OCI-LY7 (cell line): ENCODE results near the gene CEACAM20. TPM values are rescaled to one million over a fixed set of nuclear protein-coding genes. Genes with fewer than 3 reads are reported as not detected.

ENCODE experiments used
- BruUV-seq: library from RNA; stranded (reverse); fragments of 400-500 nt; replicated peaks from 2 replicates; lab custom pipeline; 2021; lab: Mats Ljungman, UMichigan
- CTCF ChIA-PET: fragments of 300-600 bp; sonication (Branson Sonifier 250); formaldehyde crosslinking; loops from one replicate; lab custom pipeline; 2022; ENCODE audit warnings: antibody characterized with exemption; ENCODE audit not compliant: unreplicated experiment; lab: Charles Lee
- POLR2A ChIA-PET: fragments of 300-600 bp; sonication (Branson Sonifier 250); formaldehyde crosslinking; loops from one replicate; lab custom pipeline; 2022; ENCODE audit warnings: antibody characterized with exemption; lab: Charles Lee
- DNase-seq: peaks from one replicate; pipeline ENCODE4 v3.0.0-alpha.2; 2015; ENCODE audit warnings: low spot score
- H2AFZ ChIP-seq: fragments of 200-600 bp; sonication (generic), shearing (Covaris generic); 2 replicates; pipeline ENCODE4 v1.6.1; 2014; ENCODE audit warnings: mild to moderate bottlenecking, antibody characterized with exemption, low read length, moderate library complexity
- H3K27ac ChIP-seq: fragments of 200-600 bp; sonication (generic); 2 replicates; pipeline ENCODE4 v1.5.1; 2014; ENCODE audit warnings: mixed run types, low read depth, mild to moderate bottlenecking, moderate library complexity, low read length, inconsistent platforms; ENCODE audit not compliant: poor library complexity, severe bottlenecking
- H3K36me3 ChIP-seq: fragments of 200-600 bp; sonication (generic); 2 replicates; pipeline ENCODE4 v1.6.1; 2014; ENCODE audit warnings: mild to moderate bottlenecking, antibody characterized with exemption, low read length, moderate library complexity, mixed read lengths; ENCODE audit not compliant: insufficient read depth
- H3K4me1 ChIP-seq: fragments of 200-600 bp; sonication (generic); 2 replicates; pipeline ENCODE4 v1.5.1; 2014; ENCODE audit warnings: mild to moderate bottlenecking, low read length; ENCODE audit not compliant: insufficient read depth, poor library complexity, severe bottlenecking
- H3K4me2 ChIP-seq: fragments of 200-600 bp; sonication (generic); 2 replicates; pipeline ENCODE4 v1.6.1; 2014; ENCODE audit warnings: mild to moderate bottlenecking, low read length
- H3K4me3 ChIP-seq: fragments of 200-600 bp; sonication (generic); 2 replicates; pipeline ENCODE4 v1.5.1; 2014; ENCODE audit warnings: mild to moderate bottlenecking, low read depth, low read length; ENCODE audit not compliant: poor library complexity, severe bottlenecking
- H3K79me2 ChIP-seq: fragments of 200-600 bp; sonication (generic); 2 replicates; pipeline ENCODE4 v1.6.1; 2016; ENCODE audit warnings: low read depth, mild to moderate bottlenecking, low read length, moderate library complexity, mixed read lengths; ENCODE audit not compliant: insufficient read depth
- H3K9me2 ChIP-seq: fragments of 200-600 bp; sonication (generic); 2 replicates; pipeline ENCODE4 v1.6.1; 2016; ENCODE audit warnings: mild to moderate bottlenecking, low read length, mixed read lengths; ENCODE audit not compliant: insufficient read depth
- H3K9me3 ChIP-seq: fragments of 200-600 bp; sonication (generic); 2 replicates; pipeline ENCODE4 v1.6.1; 2014; ENCODE audit warnings: mild to moderate bottlenecking, mixed run types, low read length, mixed read lengths
- H4K20me1 ChIP-seq: fragments of 200-600 bp; sonication (generic); 2 replicates; pipeline ENCODE4 v1.6.1; 2014; ENCODE audit warnings: mild to moderate bottlenecking, antibody characterized with exemption, low read length, moderate library complexity, mixed read lengths; ENCODE audit not compliant: insufficient read depth
- CTCF ChIP-seq: fragments of 200-600 bp; sonication (generic); conservative IDR thresholded peaks from 2 replicates; pipeline ENCODE4 v1.5.1; 2014; ENCODE audit warnings: mild to moderate bottlenecking, antibody characterized with exemption, low read length, moderate library complexity, mixed read lengths
- EZH2phosphoT487 ChIP-seq: fragments of 200-600 bp; sonication (generic); IDR thresholded peaks from 2 replicates; pipeline ENCODE4 v1.6.1; 2018; ENCODE audit warnings: low read depth, borderline replicate concordance, mild to moderate bottlenecking, mixed run types, antibody characterized with exemption, low read length, moderate library complexity, mixed read lengths
- intact Hi-C: fragments of 100-400 bp; cut with micrococcal nuclease; formaldehyde crosslinking; loops from one replicate; pipeline ENCODE4 v1.10.0; 2022; ENCODE audit not compliant: unreplicated experiment
- total RNA-seq, 2 experiments: library from RNA; depleted of rRNA in 1 of 2; stranded (reverse); fragments of >200 nt in 1 of 2; shearing (Covaris generic) in 1 of 2; gene quantifications; 2 replicates each; pipeline ENCODE4 v1.2.3, GENCODE V29; 2014 to 2022

Gene CEACAM20
- total RNA-seq, 2 experiments from 2014 or later = not detected

GRCh38 chr19:44509478-44509877, 20.0 kb downstream of the CEACAM20 start:
- no peak for DNase-seq
- Histone ChIP-seq H4K20me1 (no peaks in the 10 kb centered on the region), H3K9me3 (no peaks in the 10 kb centered on the region), H3K4me1 (no peaks in the 10 kb centered on the region), H2AFZ (no peak overlapping the region), H3K36me3 (no peaks in the 10 kb centered on the region), H3K4me2 (no peak overlapping the region), H3K79me2 (no peaks in the 10 kb centered on the region), H3K9me2 (no peaks in the 10 kb centered on the region), H3K27ac (no peak overlapping the region), H3K4me3 (no peak overlapping the region)
- BruUV-seq = no TSS peak
- ChIA-PET POLR2A (no interaction called here), CTCF (no interaction called here)
- intact Hi-C loops = no loop called here
- TF ChIP-seq EZH2phosphoT487 (no peak), CTCF (no peak)

- peak within 1 kb of the TSS; percentile 52 for H3K27ac ChIP-seq
- peak; percentile 98 for DNase-seq
- peaks cover 19% of the 10 kb centered on the region for H3K79me2 ChIP-seq
- POLR2A ChIA-PET = no interaction called here
- H2AFZ ChIP-seq = peak within 1 kb of the TSS; percentile 73
- H3K4me1 ChIP-seq = peaks cover 9% of the 10 kb centered on the region
- H3K4me3 ChIP-seq = peak within 1 kb of the TSS; percentile 86
- CTCF ChIA-PET = no interaction called here
- intact Hi-C loops = loop anchor here (1.0 kb wide), 1 partner anchor 336 kb away; no protein-coding TSS in a partner anchor
- H3K9me2 ChIP-seq = no peaks in the 10 kb centered on the region
- H3K9me3 ChIP-seq = peaks cover 32% of the 10 kb centered on the region; the same call in 1 of the 2 replicates
- TF ChIP-seq EZH2phosphoT487 = no peak
- peak; percentile 64 for TF ChIP-seq CTCF
- no peaks in the 10 kb centered on the region for H4K20me1 ChIP-seq
- H3K4me2 ChIP-seq = peak within 1 kb of the TSS; percentile 76
- H3K36me3 ChIP-seq = peaks cover 41% of the 10 kb centered on the region
- BruUV-seq = TSS peak; percentile 72
Measured at GRCh38 chr19:44499962-44500949, 29.2 kb downstream of the CEACAM20 start, which contains the start of gene ZNF180. Gene ZNF180, minus strand, starts transcription at chr19:44500522. Its CDS starts 3,188 bp downstream, at chr19:44497334.
